Astrocyte of the cerebellum (primary cell): ENCODE results near the gene MYRF.

Experiments
- DNase-seq: peaks from one replicate; pipeline ENCODE4 v3.0.0-alpha.2; 2011; ENCODE audit warnings: low read depth
- H3K4me3 ChIP-seq: 2 replicates; pipeline ENCODE4 v1.5.1; 2011; ENCODE audit warnings: mild to moderate bottlenecking, low read depth, low read length, moderate library complexity
- in situ Hi-C: cut with HindIII; loops from 2 replicates; pipeline ENCODE4 v1.10.0; 2017; ENCODE audit warnings: low sequenced_read_pairs
- TF ChIP-seq, protein P1 (sequence below): IDR thresholded peaks from 2 replicates; pipeline ENCODE4 v1.5.1; 2012; ENCODE audit warnings: low read length, low read depth, moderate library complexity, mild to moderate bottlenecking; ENCODE audit errors: missing control alignments

MYRF gene

DNA sequence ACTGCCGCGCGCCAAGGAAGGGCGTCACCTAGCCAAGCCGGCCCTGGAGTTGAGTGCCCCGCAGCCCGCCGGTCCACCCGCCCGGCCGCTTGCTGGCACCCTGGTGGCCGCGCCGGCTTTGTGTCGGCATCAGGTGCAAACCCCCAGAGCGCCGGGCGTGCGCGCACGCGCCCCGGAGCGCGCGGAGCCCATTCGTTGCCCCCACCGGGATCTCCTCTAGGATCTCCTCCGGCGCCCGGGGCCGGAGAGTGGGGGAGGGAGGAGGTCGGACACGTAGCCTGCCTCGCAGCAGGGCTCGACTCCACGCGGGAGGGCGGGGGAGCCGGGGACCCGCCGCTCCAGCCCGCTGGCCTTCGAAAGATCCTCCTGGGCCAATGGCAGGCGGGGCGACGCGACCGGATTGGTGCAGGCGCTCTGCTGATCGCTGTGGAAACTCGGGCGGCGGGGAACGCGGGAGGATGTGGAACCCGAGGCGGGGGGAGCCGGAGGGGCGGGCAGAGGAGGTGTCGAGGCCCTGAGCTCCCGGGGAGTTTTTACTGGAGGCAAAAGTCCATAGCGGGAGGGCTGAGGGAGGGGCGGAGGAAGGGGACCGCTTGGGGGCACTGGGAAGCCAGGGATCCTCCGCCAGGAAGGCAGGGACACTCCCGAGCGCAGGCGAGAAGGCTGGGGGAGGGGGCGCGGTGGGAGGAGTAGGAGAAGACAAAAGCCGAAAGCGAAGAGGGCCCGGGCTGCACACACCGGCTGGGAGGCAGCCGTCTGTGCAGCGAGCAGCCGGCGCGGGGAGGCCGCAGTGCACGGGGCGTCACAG lies 75.3 kb downstream of the MYRF start, which contains the start of gene FADS2:
Gene FADS2, plus strand, starts transcription at position 730 of the 808 bp plus-strand sequence. CDS start 91 bp downstream, outside the sequence.
- in situ Hi-C loops, result no loop called here
- H3K4me3 ChIP-seq, result peak within 1 kb of the TSS; percentile 90
- peak; percentile 57 for DNase-seq
- TF ChIP-seq, protein P1, sequence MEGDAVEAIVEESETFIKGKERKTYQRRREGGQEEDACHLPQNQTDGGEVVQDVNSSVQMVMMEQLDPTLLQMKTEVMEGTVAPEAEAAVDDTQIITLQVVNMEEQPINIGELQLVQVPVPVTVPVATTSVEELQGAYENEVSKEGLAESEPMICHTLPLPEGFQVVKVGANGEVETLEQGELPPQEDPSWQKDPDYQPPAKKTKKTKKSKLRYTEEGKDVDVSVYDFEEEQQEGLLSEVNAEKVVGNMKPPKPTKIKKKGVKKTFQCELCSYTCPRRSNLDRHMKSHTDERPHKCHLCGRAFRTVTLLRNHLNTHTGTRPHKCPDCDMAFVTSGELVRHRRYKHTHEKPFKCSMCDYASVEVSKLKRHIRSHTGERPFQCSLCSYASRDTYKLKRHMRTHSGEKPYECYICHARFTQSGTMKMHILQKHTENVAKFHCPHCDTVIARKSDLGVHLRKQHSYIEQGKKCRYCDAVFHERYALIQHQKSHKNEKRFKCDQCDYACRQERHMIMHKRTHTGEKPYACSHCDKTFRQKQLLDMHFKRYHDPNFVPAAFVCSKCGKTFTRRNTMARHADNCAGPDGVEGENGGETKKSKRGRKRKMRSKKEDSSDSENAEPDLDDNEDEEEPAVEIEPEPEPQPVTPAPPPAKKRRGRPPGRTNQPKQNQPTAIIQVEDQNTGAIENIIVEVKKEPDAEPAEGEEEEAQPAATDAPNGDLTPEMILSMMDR, result no peak

DNA sequence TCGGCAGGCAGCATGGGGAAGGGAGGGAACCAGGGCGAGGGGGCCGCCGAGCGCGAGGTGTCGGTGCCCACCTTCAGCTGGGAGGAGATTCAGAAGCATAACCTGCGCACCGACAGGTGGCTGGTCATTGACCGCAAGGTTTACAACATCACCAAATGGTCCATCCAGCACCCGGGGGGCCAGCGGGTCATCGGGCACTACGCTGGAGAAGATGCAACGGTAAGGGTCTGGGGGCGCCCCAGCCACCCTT lies 75.9 kb downstream of the MYRF start:
- DNase-seq, result no peak
- H3K4me3 ChIP-seq, result peak overlapping the region; percentile 90
- in situ Hi-C loops, result no loop called here
- TF ChIP-seq, protein P1, result no peak

DNA sequence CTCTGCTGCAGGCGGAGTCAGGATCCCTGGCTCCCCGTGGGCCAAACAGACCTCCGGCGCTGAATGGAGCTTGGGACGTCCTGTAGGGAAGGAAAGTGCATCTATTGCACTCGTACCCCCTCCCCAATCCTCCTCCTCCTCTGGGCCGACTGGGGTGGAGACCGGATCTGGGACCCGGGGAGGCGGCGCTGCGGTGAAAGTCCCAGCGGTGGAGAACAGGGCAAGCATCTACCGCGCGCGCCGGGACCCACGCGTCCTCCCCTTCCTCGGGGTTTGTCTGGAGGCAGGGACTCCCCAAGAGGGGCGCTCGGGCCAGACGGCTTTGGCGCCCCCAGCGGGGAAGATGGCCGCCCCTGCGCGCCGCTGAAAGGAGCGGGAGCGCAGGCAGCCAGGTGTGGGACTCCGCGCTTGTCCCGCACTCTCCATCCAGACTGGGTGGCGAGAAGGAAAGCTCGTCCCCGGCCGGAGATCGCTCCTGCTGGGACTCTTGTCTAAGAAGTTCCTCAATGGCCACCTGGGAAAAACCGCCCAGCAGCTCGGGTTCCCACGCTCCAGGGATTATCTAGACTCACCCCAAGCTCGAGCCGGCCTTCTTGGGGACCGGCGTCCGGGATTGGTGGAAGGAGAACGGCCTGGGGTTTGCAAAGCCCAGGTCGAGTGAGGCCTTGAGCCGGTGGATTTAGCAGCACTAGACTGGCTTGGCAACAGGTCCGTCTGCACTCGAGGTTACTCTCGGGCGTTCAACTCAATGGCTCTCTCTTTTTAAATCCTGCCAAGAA lies 76.4 kb downstream of the MYRF start:
- TF ChIP-seq, protein P1, result peak; percentile 63
- no peak for DNase-seq
- peak overlapping the region; percentile 90 for H3K4me3 ChIP-seq
- in situ Hi-C loops, result no loop called here

DNA sequence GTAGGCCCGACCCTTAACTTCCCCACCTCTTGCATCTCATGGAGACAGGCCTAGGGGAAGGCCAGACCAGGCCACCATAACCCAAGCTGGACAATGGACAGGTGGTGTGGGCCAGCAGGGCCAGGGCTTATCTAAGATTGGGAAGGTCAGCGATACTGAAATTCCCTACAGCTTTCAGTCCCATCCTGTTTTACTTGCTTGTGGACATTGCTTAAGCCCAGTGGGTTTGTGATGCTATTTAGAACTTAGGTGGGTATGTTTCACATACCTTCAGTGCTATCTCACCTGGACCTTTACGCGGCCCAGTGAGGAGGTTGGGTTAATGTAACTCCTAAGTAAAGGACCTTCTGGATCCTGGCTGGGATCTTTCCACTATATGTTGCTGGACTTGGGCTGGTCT lies 77.4 kb downstream of the MYRF start:
- TF ChIP-seq, protein P1, result no peak
- in situ Hi-C loops, result no loop called here
- DNase-seq, result no peak
- H3K4me3 ChIP-seq, result peak overlapping the region; percentile 90

DNA sequence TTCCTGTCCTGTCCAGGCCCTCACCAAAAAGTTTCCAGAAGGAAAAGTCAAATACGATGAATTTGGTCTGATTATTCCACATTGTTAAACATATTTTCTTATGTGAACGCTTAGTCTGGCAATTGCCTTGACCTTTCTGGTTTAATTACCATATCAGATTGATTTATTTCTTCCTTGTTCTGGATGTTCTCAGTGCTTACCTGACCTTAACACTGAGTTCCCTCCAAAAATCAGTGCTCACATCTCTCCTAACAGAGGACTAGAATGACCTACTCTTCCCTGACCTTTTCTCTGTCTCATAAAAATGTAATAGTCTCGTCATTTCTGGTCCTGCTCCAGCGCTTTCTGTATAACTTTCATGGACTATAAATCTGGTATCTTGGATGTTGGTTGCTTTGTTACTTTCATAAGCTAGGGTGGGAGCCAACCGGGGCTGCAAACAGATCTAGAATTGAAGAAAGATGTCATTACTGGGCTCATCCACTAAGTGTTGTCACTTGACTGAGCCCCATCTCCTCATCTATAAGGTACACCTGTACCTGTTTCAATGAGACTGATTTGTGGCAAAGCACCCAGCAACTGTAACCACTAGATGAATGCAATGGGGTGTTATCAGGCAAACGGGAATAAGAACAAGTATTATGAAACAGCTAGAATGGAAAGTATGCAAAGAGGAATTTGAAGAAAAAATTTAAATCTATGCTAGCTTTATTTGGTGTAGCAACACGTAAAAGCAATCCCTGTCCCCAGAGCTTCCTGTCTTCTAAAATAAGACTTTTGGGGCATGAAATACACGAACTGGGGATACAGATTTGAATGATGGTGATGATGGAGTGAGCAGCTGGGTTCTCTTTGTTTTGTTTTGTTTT lies 78.0 kb downstream of the MYRF start:
- H3K4me3 ChIP-seq, result peak overlapping the region; percentile 90
- in situ Hi-C loops, result no loop called here
- TF ChIP-seq, protein P1, result no peak
- no peak for DNase-seq

DNA sequence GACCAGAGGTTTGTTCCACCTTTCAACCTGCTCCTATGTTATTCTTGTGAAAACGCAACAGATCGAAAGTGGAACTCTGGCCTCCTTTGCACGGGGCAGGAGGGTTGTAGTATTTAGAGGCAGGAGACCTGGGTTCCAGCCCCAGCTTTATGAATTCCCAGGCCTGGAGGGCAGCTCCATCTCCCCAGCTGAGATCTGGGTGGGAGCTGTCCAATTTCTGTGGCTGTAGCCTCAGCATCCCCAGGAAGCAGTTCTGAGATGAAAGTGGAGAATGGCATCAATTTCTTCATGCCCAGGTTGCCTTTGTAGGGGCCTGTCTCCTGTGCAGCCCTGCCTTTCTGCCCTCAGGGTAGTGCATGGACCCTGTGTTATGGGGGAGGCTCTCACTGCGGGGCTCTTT lies 79.8 kb downstream of the MYRF start:
- TF ChIP-seq, protein P1, result no peak
- DNase-seq, result no peak
- H3K4me3 ChIP-seq, result no peak overlapping the region
- in situ Hi-C loops, result no loop called here
